ENCODE results near the gene RPL5. TPM values are rescaled to one million over a fixed set of nuclear protein-coding genes. Genes with fewer than 3 reads are reported as not detected.

Gene RPL5
- total RNA-seq, 3 donors from 2014 or later (not counting 1 experiment from before 2014, with no cell fraction given), result 573 to 679 (median 647) TPM

GRCh38 chr1:92804721-92805201 lies 27.1 kb upstream of the RPL5 start:
- no peak overlapping the region for H3K27ac ChIP-seq (ENCODE audit: low read length)
- peaks cover 0 to 10% of the 10 kb centered on the region in 2 donors for H3K4me1 Mint-ChIP-seq

GRCh38 chr1:92805216-92805615 lies 26.6 kb upstream of the RPL5 start:
- no peak overlapping the region for H3K27ac Mint-ChIP-seq
- no peaks in the 10 kb centered on the region for H3K4me1 ChIP-seq (ENCODE audit: control insufficient read depth, insufficient read depth, low read length)
- no peak overlapping the region for H3K4me3 Mint-ChIP-seq
- intact Hi-C loops (cut with micrococcal nuclease), result no loop called here
- no peaks in the 10 kb centered on the region for H3K9me3 ChIP-seq (ENCODE audit: control insufficient read depth, insufficient read depth, low read length)
- no peak overlapping the region for H3K27ac ChIP-seq (ENCODE audit: low read length)
- H3K27me3 Mint-ChIP-seq (ENCODE audit: low read depth in 2 of 2), result peaks cover 6 to 10% of the 10 kb centered on the region in 2 donors
- no peaks in the 10 kb centered on the region for H3K36me3 ChIP-seq (ENCODE audit: control insufficient read depth, insufficient read depth, low read length)
- peaks cover 0 to 10% of the 10 kb centered on the region in 2 donors for H3K4me1 Mint-ChIP-seq
- no peak for TF ChIP-seq CTCF (IDR thresholded peaks at IDR 0.05)
- H3K27me3 ChIP-seq (ENCODE audit: control insufficient read depth, insufficient read depth, low read length), result no peaks in the 10 kb centered on the region
- ATAC-seq (no peak), DNase-seq (no peak)
- WGBS (ENCODE audit: insufficient coverage), result 92% methylated on average over 1 of the region's 1 CpG
- H3K9me3 Mint-ChIP-seq, result no peaks in the 10 kb centered on the region
- no peak overlapping the region for H3K4me3 ChIP-seq (ENCODE audit: low read length)
- no peaks in the 10 kb centered on the region for H3K36me3 Mint-ChIP-seq

More at GRCh38 chr1:92804721-92805201, 27.1 kb upstream of the RPL5 start:
- Mint-ChIP-seq H3K9me3 (no peaks in the 10 kb centered on the region), H3K4me3 (no peak overlapping the region), H3K36me3 (no peaks in the 10 kb centered on the region), H3K27ac (no peak overlapping the region), H3K27me3 (ENCODE audit: low read depth in 2 of 2) (peaks cover 6 to 10% of the 10 kb centered on the region in 2 donors)
- Histone ChIP-seq H3K4me1 (ENCODE audit: control insufficient read depth, insufficient read depth, low read length) (no peaks in the 10 kb centered on the region), H3K9me3 (ENCODE audit: control insufficient read depth, insufficient read depth, low read length) (no peaks in the 10 kb centered on the region), H3K4me3 (ENCODE audit: low read length) (no peak overlapping the region), H3K36me3 (ENCODE audit: control insufficient read depth, insufficient read depth, low read length) (no peaks in the 10 kb centered on the region), H3K27me3 (ENCODE audit: control insufficient read depth, insufficient read depth, low read length) (no peaks in the 10 kb centered on the region)
- intact Hi-C loops (cut with micrococcal nuclease), result no loop called here
- WGBS (ENCODE audit: insufficient coverage), result 22% methylated on average over 7 of the region's 7 CpGs
- ATAC-seq (peak; percentile 58 to 80 (median 74)), DNase-seq (peak in 1 of 2 donors; percentile 35)
- TF ChIP-seq CTCF (IDR thresholded peaks at IDR 0.05), result no peak

- no peak overlapping the region for H3K27ac ChIP-seq (ENCODE audit: low read length)
- ATAC-seq, result no peak
- H3K9me3 ChIP-seq (ENCODE audit: control insufficient read depth, insufficient read depth, low read length), result no peaks in the 10 kb centered on the region
- H3K4me3 Mint-ChIP-seq, result no peak overlapping the region
- intact Hi-C loops (cut with micrococcal nuclease), result no loop called here
- H3K27me3 ChIP-seq (ENCODE audit: control insufficient read depth, insufficient read depth, low read length), result no peaks in the 10 kb centered on the region
- H3K4me1 ChIP-seq (ENCODE audit: control insufficient read depth, insufficient read depth, low read length), result no peaks in the 10 kb centered on the region
- H3K27me3 Mint-ChIP-seq (ENCODE audit: low read depth in 2 of 2), result peaks cover 16 to 28% of the 10 kb centered on the region in 2 donors
- no peak overlapping the region for H3K4me3 ChIP-seq (ENCODE audit: low read length)
- no peak for TF ChIP-seq CTCF (IDR thresholded peaks at IDR 0.05)
- H3K36me3 ChIP-seq (ENCODE audit: control insufficient read depth, insufficient read depth, low read length), result no peaks in the 10 kb centered on the region
- no peak for DNase-seq
- H3K9me3 Mint-ChIP-seq, result no peaks in the 10 kb centered on the region
- H3K27ac Mint-ChIP-seq, result no peak overlapping the region
- H3K4me1 Mint-ChIP-seq, result peaks cover 0 to 10% of the 10 kb centered on the region in 2 donors
- no peaks in the 10 kb centered on the region for H3K36me3 Mint-ChIP-seq
Measured at GRCh38 chr1:92808381-92808780, 23.5 kb upstream of the RPL5 start.

- Histone ChIP-seq H3K4me3 (ENCODE audit: low read length) (no peak overlapping the region), H3K27ac (ENCODE audit: low read length) (no peak overlapping the region), H3K36me3 (ENCODE audit: control insufficient read depth, insufficient read depth, low read length) (no peaks in the 10 kb centered on the region), H3K4me1 (ENCODE audit: control insufficient read depth, insufficient read depth, low read length) (no peaks in the 10 kb centered on the region), H3K27me3 (ENCODE audit: control insufficient read depth, insufficient read depth, low read length) (no peaks in the 10 kb centered on the region), H3K9me3 (ENCODE audit: control insufficient read depth, insufficient read depth, low read length) (no peaks in the 10 kb centered on the region)
- Mint-ChIP-seq H3K9me3 (no peaks in the 10 kb centered on the region), H3K4me1 (no peaks in the 10 kb centered on the region), H3K4me3 (no peak overlapping the region), H3K27ac (no peak overlapping the region), H3K27me3 (ENCODE audit: low read depth in 2 of 2) (peaks cover 17 to 42% of the 10 kb centered on the region in 2 donors), H3K36me3 (no peaks in the 10 kb centered on the region)
- ATAC-seq (no peak), DNase-seq (no peak)
- TF ChIP-seq CTCF (IDR thresholded peaks at IDR 0.05), result no peak
- WGBS (ENCODE audit: insufficient coverage), result 75% methylated on average over 2 of the region's 2 CpGs
- intact Hi-C loops (cut with micrococcal nuclease), result no loop called here
Measured at GRCh38 chr1:92816732-92817131, 15.1 kb upstream of the RPL5 start.

Data from natural killer cell (primary cell).